ENCODE results near the gene HOXA5.

HOXA5 gene

DNA sequence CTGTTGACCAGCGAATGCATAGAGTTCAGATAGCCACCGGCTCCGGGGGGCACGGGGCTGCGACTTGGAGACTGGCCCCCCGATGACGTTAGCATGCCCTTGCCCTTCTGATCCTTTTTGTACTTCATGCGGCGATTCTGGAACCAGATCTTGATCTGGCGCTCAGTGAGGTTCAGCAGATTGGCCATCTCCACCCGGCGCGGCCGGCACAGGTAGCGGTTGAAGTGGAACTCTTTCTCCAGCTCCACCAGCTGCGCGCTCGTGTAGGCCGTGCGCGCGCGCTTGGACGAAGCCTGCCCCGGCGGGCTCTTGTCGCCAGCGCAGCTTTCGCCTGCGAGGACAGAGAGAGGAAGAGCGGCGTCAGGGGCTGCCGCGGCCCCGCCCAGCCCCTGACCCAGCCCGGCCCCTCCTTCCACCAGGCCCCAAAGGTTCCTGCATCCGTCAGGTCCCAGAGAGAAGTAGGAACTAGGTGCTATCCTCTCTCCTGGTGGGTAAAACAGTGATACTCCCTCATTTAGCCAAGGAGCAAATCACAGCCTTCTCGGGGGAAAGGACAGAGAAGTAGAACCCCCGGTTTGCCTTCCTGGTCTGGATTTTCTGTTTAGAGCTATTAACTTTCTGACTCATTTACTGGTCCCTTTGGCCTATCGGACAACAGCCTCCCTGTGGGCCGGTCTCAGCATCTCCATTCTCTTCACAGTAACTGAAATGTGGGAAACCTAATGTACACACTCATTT lies 34.9 kb downstream of the HOXA5 start:
- TF ChIP-seq, protein P1, sequence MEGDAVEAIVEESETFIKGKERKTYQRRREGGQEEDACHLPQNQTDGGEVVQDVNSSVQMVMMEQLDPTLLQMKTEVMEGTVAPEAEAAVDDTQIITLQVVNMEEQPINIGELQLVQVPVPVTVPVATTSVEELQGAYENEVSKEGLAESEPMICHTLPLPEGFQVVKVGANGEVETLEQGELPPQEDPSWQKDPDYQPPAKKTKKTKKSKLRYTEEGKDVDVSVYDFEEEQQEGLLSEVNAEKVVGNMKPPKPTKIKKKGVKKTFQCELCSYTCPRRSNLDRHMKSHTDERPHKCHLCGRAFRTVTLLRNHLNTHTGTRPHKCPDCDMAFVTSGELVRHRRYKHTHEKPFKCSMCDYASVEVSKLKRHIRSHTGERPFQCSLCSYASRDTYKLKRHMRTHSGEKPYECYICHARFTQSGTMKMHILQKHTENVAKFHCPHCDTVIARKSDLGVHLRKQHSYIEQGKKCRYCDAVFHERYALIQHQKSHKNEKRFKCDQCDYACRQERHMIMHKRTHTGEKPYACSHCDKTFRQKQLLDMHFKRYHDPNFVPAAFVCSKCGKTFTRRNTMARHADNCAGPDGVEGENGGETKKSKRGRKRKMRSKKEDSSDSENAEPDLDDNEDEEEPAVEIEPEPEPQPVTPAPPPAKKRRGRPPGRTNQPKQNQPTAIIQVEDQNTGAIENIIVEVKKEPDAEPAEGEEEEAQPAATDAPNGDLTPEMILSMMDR (conservative IDR thresholded peaks at IDR 0.05; ENCODE audit: low read depth), result no peak

DNA sequence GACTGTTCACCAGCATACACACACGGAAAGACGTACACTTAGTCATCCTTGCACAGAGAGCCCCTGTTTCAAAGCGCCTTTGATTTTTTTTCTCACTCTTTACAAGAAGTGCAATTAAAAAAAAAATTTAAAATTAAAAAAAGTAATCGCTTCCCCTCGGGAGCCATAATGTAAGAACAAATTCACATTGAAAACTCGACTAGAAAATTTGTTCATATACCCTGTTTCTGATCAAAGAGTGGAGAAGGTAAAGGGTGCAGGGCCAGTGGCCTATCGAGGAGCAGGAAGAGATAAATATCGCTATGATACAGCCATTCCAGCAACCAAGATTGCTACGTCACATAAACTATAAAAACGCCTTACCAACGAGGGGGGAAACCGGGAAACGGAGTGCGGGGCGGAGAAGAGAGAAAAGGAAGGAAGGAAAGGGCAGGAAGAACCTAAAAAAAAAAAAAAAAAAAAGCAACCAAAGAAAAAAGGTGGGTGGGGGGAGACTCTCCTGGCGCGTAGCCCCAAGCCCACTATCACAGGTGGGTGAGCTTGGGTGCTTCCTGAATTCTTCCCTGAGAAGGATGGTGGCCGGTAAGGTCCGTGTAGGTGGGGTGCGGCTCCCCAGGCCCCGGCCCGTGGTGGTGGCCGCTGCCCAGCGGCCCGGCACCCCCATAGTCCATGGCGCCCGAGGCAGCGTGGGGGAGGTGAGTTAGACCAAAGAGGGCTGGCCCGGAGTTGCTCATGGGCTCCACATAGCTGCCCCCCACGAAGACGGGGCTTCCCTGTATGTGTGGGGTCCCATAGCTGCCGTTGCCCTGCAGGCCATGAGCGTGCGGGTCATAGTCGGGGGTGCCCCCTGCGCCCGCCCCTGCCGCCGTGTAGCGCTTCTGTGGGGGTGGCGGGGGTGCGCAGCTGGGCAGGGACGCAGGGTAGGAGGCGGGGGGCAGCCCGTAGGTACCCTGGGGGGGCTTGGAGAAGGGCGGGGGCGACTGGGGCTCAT lies 35.8 kb downstream of the HOXA5 start:
- TF ChIP-seq, protein P1 (conservative IDR thresholded peaks at IDR 0.05; ENCODE audit: low read depth), result no peak
- ChIA-PET POLR2A (ENCODE audit: low non-redundant PET) (no interaction called here), CTCF (interaction anchor here (0.7 to 0.9 kb wide), 2 partner anchors 9 to 412 kb away, joined by 3 to 4 read pairs; no protein-coding TSS in a partner anchor)
- H3K27ac ChIP-seq, result no peak overlapping the region
- no peak for DNase-seq (ENCODE audit: low spot score)

More for the DNA sequence above, 34.9 kb downstream of the HOXA5 start:
- no peak overlapping the region; the same call in 1 of the 2 replicates for H3K27ac ChIP-seq
- DNase-seq (ENCODE audit: low spot score), result no peak
- ChIA-PET CTCF (interaction anchor here (0.9 kb wide), 1 partner anchor 10 kb away, joined by 3 read pairs; no protein-coding TSS in a partner anchor), POLR2A (ENCODE audit: low non-redundant PET) (no interaction called here)

DNA sequence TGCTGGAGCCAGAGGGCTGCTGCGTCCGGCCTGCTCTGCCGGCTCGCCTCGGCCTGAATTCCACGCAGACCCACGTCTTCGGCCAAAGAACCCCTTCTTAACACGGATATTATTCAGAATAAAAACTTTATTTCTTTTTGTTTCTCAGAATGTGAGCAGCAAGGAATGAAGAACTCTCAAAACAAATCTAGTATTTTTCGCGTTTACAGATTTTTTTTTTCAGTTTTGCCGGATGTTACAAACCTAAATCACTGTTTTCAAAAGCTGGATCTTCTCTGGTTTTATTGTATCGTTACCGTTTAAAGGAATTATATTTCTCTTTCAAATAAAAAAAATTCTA lies 36.6 kb downstream of the HOXA5 start:
- CTCF ChIA-PET, result interaction anchor here (0.7 kb wide), 1 partner anchor 411 kb away, joined by 4 read pairs; no protein-coding TSS in a partner anchor

DNA sequence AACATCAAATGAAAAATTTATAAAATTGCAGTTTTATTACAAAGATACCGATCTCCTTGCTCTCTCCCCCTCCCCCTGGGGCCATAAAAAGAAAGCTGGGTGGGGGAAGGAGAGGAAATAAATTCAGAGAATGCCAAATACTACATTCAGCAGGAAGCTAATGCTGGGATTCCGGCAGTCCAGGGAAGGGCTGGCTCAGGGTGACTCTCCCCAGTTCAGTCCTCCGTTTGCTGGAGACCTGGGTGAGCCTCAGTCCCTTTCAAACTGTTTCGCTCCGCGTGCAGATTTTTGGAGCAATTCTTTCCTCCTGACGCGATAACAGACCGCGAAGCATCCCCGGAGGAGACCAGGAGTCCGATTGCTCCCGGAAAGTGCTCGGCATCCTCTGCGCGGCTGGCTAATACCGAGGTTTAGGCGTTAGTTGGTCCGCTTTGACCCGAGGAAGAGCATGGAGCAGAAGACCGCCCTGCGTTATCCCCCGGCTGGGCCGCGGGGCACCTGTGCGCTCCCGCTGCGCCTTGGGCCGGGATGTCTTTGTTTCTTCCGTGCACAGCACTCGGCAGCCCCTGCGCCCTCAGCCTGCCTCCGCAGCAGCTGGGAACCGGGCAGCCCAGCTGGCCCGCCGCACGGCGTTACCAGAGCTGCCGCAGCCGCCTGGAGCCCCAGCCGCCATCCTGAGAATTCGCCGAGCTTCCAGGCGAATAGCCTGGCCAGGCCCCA lies 37.1 kb downstream of the HOXA5 start:
- ChIA-PET POLR2A (ENCODE audit: low non-redundant PET) (no interaction called here), CTCF (no interaction called here)
- DNase-seq (ENCODE audit: low spot score), result no peak
- no peak overlapping the region for H3K27ac ChIP-seq
- TF ChIP-seq, protein P1 (conservative IDR thresholded peaks at IDR 0.05; ENCODE audit: low read depth), result no peak

More for the DNA sequence above, 36.6 kb downstream of the HOXA5 start:
- POLR2A ChIA-PET (ENCODE audit: low non-redundant PET), result no interaction called here
- TF ChIP-seq, protein P1 (conservative IDR thresholded peaks at IDR 0.05; ENCODE audit: low read depth), result no peak
- DNase-seq (ENCODE audit: low spot score), result no peak
- no peak overlapping the region for H3K27ac ChIP-seq

DNA sequence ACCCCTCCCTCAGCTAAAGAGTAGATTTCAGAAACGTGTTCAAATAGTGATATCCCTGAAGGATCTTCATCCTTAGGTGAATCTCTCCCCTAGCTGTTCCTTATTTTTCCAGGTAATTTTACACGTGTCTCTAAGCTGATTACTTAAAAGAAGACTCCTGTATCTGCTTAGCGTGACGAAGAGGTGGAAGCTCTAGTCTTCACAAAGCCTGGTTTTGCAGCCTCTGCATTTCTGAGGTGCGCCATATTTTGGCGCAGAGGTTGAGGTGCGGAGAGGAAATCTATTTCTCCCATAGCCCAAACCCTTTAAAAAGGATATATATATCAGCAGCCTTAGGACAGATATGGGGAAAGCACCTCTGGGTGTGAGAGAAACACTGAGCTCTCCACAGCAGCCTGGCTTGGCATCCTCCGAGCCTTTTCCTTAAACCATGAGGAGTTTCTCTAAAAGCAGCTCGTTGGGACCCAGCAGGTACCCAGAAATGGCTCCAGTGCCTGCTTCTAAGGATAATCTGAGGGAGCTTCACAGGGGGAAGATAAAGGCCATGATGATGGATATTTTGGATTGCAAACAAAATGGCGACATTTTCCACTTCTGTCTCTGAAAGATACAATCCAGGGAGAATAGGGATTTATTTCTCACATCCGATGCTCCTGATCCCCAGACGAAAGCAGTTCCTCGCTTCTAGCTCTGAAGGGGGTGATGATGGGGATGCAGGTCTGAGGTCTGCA lies 38.0 kb downstream of the HOXA5 start:
- CTCF ChIA-PET, result no interaction called here
- POLR2A ChIA-PET (ENCODE audit: low non-redundant PET), result no interaction called here

More for the DNA sequence above, 38.0 kb downstream of the HOXA5 start:
- H3K27ac ChIP-seq, result no peak overlapping the region
- DNase-seq (ENCODE audit: low spot score), result no peak
- TF ChIP-seq, protein P1 (conservative IDR thresholded peaks at IDR 0.05; ENCODE audit: low read depth), result no peak

Data from RWPE1 (cell line).